ENCODE measurements around the gene SERPINI2. TPM values are rescaled to one million over a fixed set of nuclear protein-coding genes. Genes with fewer than 3 reads are reported as not detected.
"Not testable (repeated sequence)": the region's sequence is repeated elsewhere in the genome, so short reads cannot be mapped to it uniquely, and the experiment has no call there.

SERPINI2 gene
- total RNA-seq, 1 donor from 2014 or later = 3.1 TPM

- no peak for DNase-seq (ENCODE audit: low spot score)
These were observed 23.2 kb downstream of the SERPINI2 start for GRCh38 chr3:167450675-167451074.

- DNase-seq (ENCODE audit: low spot score) = no peak
These were observed 23.6 kb downstream of the SERPINI2 start for GRCh38 chr3:167450195-167450594.

- no peak for DNase-seq (ENCODE audit: low spot score)
These were observed 28.4 kb downstream of the SERPINI2 start for GRCh38 chr3:167445491-167445890.

- no peak for DNase-seq (ENCODE audit: low spot score)
These were observed 32.6 kb downstream of the SERPINI2 start for GRCh38 chr3:167441256-167441655.

- DNase-seq (ENCODE audit: low spot score) = no peak
These were observed 36.3 kb downstream of the SERPINI2 start for GRCh38 chr3:167437428-167438139.

- DNase-seq (ENCODE audit: low spot score) = not testable (repeated sequence)
These were observed 46.9 kb downstream of the SERPINI2 start for GRCh38 chr3:167426962-167427361.

- not testable (repeated sequence) for DNase-seq (ENCODE audit: low spot score)
These were observed 51.4 kb downstream of the SERPINI2 start for GRCh38 chr3:167422396-167422795.

GRCh38 chr3:167409611-167410010 lies 64.2 kb downstream of the SERPINI2 start:
- peak; percentile 86 for DNase-seq (ENCODE audit: low spot score)

GRCh38 chr3:167406876-167407492 lies 66.9 kb downstream of the SERPINI2 start:
- peak; percentile 88 for DNase-seq (ENCODE audit: low spot score)

GRCh38 chr3:167397826-167398225 lies 76.0 kb downstream of the SERPINI2 start:
- DNase-seq (ENCODE audit: low spot score) = no peak

GRCh38 chr3:167396075-167396474 lies 77.8 kb downstream of the SERPINI2 start:
- DNase-seq (ENCODE audit: low spot score) = no peak

GRCh38 chr3:167394003-167394402 lies 79.8 kb downstream of the SERPINI2 start:
- DNase-seq (ENCODE audit: low spot score) = no peak

Other genes with a start within 250 kb of the SERPINI2 start
- 0.72 TPM for gene ZBBX, start 93.7 kb downstream of the SERPINI2 start, total RNA-seq (ENCODE audit: insufficient read depth, low replicate concordance)
- gene WDR49, start 179.9 kb upstream of the SERPINI2 start, total RNA-seq (ENCODE audit: insufficient read depth, low replicate concordance) = 3.1 TPM

All from umbilical cord (tissue), 2 donors.